Measurements from ENCODE around the gene FAM78A.
"Not testable (repeated sequence)": the region's sequence is repeated elsewhere in the genome, so short reads cannot be mapped to it uniquely, and the experiment has no call there.

The FAM78A gene

DNA sequence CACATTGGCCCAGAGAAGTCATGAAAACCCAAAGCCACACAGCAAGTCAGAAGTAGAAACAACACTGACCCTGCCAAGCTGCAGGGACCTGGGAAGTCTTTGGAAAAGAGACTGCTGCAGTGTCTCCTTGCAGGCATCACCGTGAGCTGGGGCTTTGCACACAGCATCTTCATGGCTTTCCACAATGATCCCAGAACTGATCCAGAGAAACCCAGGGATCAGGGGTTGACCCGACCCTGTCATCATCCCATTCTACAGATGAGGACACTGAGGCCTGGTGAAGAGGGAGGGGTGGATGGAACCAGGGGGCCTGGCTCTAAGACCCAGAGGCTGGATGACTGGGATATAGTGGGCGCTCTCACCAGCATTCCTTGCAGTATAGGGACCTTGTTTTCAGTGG, 4.3 kb upstream of the FAM78A start:
- DNase-seq = no peak

DNA sequence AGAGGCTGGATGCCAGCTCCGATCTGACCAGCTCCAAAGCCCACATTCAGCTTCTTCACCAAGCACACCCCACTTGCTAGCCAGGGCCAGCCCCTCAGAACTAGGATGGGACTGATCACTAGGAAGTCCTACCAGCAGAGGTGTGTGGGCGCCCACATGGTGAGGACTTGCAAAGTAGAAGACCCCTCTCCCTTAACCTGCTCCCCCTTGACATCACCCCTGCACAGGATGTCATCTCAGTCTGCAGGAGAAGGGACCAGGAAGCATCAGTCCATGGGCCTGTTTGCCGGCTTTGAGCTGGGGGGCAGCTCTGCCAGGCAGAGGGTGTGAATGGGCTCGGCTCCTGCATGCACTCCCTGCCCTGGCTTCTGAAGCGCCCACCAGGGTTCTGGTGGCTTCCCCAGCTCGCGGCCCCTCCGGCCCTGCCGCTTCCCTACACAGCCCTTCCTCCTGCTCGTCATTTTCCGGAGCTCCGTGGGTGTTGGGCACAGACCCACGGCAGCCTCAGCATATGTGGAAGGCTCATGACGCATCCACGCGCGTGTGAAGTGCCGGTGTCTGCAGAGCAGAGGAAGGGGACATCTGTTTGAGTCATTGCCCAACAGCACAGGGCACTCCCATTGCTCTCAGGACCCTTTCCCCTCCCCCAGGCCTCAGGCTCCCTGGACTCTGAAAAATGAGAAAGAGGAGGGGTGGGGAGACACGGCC, 3.7 kb upstream of the FAM78A start:
- no peak for DNase-seq

DNA sequence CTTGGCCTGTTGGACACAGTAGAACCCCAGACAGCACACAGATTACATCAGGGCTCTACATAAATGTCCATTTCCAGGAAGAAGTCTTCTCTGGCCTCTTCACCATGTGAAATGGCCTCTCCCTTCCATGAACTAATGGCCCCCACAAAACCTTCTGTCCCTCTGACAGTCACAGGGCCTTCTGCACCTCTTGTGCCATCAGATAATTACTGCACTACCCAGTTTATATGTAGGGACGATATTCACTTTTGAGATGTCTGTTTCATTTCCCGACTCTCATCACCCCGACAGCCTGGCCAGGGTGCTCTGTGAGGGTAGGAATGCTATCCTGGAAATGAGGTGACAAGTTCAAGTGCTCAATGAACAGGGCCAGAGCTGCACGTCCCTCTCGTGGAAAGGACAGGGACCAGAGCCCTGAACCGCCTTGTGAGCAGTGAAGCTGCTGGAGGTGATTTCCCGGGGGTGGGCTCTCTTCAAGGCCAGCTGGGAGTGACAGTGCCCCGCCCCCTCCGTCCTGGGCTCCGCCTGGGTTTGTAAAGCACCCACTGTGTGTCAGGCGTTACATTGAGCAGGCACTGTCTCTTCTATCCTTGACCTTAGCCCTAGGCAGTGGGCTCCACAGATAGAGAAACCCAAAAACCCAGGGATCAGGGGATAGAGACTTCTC, 3.0 kb upstream of the FAM78A start:
- no peak for DNase-seq

DNA sequence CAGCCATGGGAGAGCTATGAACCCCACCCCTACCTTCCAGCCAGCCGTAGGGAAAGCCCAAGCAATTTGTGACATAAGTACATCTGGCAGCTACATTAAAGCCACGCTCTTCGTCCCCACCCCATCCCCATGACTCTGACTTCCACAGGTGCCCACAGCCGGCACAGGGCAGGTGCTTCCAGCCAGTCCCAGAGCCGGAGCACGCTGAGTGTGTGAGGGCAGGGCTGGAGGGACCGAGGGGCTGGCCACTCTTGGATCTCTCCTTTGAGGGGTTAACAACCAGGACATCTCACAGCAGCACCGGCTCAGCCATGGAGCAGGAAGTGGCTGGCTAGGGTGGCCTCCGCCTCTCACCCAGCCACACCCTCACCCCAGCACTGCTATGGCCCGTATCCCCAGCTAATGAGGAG, 2.4 kb upstream of the FAM78A start:
- no peak for DNase-seq

DNA sequence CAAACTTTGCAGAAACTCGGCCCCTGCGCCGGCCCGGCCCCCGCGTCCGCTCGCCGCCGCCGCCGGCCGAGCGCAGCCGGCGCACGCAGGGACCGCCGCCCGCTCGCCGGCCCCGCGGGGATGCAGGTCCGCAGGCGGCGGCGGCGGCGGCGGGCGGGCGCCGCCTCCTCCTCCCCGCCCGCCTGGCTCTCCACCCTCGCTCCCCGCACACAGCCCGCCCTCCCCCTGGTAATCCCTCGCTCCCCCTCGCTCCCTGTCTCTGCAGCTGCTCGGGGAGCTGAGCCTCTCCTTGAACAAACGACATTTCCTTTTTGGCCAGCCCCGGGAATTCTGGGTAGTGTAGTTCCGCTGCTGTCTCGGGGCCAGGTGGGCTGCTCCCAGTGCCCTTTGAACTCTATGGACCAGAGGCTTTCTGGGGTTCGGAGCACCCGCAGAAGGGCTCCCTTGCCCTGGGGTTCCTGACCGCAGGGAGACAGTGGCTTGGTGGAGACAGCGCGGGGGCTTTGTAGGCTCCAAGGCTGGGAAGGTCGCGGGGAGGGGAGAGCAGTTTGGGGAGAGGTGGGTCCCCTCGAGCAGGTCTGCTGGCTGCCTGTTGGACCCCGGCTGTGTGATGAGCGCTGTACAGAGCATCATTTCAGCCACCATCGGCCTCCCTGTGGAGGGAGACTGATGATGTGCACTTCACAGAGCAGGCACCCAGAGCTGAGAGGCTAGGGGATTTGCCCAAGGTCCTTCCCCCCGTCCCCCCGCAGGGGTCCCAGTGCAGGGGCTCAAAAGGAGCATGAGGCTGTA, 1.8 kb upstream of the FAM78A start:
- peak; percentile 75 for DNase-seq

DNA sequence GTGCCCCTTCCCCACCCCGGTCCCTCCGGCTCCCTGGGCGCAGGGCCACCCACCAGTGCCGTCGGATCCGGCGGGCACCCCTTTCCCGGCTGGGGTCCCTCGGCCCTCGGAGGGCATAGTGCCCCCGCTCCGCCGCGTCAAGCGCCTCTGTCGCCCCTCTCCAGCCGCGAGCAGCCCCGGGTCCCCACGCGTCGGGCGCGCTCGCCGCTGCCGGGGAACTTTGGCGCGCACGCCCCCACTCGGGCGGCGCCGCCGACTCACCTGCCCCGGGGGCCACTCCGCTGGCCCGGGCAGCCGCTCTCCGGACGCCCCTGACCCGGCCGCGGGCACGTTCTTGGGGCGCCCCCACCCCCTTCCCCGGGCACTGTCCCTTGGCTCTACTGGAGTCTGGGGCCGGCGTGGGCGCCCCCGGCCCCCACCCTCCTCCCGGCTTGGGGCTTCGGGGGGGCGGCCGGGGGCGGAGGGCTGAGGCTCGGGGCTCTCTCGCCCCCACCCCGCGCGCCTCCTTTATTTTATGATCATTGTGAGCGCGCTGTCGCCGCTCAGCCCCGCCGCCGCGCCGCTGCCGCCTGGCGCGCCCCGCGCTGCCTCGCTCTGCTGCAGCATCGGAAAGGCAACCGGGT, 1.1 kb upstream of the FAM78A start:
- no peak for DNase-seq

DNA sequence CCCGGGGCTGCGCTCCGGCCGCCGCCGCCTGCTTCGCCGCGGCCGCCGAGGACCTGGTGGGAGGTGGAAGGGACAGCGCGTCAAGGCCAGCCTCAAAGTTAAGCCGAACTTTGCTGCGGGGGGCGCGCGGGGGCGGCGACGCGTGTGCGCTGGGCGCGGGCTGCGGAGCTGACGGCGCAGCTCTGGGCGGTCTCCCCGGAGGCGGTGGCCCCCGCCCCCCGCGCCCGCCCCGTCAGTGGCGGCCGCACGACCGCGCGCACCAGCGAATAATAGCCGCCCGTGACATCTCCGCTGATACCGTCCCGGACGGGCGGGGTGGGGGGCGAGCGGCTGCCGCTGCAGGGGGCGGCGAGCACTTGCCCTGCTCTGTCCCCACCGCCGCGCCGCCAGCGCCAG, 579 bp upstream of the FAM78A start:
- DNase-seq = peak; percentile 29

DNA sequence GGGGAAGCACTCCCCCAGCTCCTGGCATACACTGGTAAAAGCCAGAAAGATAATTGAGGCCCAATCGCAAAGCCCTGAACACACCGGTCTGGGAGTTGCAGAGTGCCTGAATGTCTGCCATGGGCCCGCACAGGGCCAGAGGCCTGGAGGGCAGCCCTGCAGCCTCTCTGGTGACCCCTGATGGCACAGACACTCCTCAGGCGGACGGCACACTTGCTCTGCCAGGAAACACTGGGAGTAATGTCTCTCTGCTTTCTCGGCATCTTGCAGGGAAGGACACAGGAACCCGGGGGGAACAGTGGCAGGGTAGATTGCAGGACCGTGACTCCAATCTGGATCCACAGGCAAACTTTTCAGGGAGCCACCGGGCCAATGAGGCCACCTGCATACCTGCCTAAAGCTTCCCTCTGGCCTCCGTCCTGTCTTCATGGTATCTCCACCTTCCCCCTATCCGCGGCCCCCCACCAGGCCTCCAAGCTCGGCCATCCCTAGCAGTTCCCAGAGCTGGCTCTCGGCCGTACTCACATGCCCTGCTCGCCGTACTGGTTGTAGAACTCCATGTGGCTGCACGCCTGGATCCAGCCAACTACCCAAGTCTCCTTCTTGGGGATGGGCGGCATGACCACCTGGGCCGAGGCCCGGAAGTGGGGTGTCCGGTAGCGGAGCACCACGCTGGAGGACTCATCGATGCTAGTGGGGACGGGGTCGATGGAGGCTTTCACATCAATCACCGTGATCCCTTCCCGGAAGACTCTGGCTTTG, 797 bp downstream of the FAM78A start:
- no peak for DNase-seq

DNA sequence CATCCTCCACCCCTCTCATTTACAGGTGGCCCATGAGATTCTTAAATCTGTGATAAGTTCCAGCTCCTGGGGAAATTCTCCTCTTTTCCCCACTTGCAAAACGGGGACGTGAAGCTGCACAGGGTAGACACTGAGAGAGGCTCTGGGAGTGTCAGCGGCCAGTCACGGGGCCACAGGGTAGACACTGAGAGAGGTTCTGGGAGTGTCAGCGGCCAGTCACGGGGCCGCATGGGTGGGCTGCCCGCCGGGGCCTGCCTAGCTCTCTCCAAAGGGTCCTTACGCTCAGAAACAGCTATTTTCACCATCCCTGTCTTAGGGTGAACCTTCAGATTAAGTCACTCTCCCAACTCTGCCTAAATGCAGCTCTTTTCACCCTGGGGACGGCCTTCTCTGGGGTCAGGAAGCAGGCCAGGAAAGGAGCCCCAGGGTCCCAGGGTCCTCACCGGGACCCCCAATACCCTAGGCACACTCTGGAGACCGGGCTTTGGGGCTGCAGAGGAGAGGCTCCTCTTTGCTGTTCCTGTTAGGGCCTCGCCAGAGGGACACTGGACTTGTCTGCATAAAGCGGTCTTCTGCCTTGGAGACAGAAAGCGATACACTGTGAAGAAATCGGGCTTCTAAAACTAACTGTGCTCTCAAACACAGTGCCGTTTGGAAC, 1.5 kb downstream of the FAM78A start:
- peak; percentile 6 for DNase-seq

DNA sequence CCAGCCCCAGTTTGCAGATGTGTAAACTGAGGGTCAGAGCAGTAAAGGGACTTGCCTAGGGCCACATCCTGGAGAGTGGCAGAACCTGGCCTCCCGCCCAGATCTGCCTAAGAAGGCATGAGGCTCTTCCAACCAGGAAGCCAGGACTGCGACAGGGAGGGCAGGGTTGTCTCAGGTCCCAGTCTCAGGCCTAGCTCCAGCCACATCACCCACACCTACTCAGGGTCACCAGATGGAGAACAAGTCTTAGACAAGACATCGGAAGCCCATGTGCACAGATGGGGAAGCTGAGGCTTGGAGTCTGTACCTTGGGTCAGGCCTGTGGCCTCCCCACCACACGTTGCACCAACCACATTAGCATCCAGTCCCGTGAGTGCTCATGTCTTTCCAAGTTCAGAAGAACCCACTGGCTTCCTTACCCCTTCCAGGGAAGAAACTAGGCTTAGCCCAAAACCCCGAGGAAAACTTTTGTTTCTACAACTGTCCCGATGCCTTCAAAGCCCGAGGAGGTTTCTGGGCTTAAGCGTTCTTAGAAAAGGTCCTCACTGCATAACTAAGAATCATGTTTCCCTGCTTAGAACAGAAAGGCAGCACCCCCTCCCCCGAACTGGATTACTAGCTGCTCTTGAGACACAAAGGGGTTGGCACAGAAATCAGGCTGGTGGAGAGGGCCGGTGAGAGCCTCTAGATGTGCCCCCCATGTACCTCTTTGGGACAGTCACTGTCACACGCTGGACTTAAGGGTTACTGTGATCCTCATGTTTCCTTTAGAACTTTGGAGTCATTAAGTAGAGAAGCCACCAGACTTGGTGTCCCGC, 2.2 kb downstream of the FAM78A start:
- DNase-seq = no peak

DNA sequence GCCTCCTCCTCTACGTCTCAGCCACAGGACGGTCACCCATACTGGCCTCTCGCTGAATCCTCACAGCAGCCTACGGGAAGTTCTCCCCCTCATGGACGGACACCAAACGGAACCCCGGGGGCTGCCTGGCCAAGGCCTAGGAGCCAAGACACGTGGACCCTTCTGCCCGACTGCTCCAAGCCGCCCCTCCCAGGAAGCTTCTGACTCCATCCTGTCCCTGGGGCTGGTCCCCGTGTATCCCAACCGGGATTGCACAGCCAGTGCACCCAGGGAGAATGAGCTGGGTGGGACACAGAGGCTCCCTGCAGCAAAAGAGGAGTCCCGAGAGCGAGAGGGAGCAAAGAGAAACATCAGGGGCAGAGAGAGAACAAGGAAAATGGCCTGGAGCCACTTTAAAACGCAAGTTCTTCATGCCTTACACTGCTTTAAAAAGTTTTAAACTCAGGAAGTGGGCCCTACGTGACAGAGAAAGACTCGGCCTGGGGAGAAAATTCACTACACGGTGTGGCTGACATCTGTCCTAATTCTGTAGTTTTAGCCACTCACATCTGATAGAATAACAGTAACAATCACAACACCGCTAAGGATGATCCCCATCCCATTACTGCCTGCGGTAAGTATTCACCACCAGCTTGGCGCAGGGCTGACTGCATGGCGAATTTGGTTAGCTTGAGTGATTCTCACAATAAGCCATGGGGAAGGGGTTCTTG, 3.0 kb downstream of the FAM78A start:
- DNase-seq = no peak

DNA sequence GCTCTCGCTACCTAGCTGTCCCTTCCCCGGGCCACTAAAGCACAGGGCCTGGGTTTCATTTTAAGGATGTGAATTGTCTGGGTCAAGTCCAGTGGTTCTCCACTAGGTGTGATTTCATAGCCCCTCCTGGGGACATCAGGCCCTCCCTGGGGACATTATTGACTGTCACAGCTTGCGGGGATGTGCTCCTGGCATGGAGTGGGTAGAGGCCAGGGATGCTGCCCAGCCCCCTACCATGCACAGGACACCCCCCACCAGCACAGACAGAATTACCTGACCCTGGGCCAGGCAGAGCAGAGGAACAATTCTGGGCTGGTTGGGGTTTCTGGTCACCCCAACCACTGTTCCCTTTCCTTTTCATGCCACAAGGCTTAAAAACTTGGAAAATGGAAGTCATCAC, 4.1 kb downstream of the FAM78A start:
- no peak for DNase-seq

DNA sequence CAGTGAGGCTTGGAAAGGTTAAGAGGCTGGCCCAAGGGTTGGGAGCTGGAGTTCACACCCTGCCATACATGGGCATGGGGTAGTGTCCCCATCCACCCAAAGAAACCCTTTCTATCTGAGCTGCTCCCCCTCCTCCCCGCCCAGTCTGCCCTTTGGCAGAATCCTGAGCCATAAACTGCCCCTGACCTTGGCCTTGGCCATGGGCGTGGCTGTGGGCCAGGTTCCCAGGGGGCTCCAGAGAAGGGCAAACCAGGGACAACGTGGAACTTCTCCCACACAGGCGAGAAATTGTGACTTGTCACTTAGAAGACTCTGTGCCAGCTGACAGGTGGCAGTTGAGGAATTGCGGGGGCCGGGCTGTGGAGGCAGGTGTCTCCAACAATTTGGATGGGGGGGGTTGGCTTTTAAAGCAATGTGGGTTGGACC, 4.8 kb downstream of the FAM78A start:
- peak; percentile 20 for DNase-seq

DNA sequence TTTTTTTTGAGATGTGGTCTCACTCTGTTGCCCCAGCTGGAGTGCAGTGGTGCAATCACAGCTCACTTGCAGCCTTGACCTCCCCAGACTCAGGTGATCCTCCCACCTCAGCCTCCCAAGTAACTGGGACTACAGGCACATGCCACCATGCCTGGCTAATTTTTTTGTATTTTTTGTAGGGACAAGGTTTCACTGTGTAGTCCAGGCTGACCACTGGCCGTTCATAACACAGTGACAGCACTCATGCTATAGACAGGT, 5.4 kb downstream of the FAM78A start:
- DNase-seq = not testable (repeated sequence)

DNA sequence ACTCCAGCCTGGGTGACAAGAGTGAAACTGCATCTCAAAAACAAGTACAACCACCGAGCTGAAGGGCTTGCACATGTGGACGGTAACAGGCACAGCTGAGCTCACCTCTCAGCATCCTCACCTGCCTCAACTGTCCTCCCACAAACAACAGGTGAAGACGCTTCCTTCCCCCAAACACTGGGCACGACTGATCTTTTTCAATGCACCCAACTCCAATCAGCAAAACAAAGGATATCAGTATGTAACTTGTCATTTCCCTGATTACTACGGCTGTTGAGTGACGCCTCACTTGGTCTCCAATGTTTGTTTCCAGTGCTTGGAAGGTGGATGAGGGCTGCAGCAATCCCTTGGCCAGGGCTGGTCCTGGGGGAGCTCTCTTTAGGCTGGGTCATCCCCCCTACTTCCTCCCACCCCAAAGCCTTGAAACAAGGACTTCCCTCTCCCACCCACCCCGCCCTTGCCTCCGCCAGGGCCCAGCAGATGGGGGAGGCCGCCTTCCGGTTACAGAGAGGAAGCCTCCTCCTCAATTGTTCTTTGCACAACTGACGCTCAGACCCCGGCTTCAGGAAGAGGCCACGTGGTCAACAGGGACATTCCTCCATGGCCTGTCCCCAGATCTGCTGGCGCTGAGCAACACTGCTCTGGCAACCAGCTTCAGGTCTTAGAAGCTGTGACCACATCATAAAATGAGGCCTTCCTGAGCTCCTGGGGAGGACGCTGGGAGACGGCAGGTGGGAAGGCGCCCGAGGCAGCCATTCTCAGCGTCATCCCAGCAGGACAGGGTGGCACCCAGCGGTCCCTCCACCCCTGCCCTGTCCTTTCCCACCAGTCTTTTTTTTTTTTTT, 5.9 kb downstream of the FAM78A start:
- peak; percentile 43 for DNase-seq

DNA sequence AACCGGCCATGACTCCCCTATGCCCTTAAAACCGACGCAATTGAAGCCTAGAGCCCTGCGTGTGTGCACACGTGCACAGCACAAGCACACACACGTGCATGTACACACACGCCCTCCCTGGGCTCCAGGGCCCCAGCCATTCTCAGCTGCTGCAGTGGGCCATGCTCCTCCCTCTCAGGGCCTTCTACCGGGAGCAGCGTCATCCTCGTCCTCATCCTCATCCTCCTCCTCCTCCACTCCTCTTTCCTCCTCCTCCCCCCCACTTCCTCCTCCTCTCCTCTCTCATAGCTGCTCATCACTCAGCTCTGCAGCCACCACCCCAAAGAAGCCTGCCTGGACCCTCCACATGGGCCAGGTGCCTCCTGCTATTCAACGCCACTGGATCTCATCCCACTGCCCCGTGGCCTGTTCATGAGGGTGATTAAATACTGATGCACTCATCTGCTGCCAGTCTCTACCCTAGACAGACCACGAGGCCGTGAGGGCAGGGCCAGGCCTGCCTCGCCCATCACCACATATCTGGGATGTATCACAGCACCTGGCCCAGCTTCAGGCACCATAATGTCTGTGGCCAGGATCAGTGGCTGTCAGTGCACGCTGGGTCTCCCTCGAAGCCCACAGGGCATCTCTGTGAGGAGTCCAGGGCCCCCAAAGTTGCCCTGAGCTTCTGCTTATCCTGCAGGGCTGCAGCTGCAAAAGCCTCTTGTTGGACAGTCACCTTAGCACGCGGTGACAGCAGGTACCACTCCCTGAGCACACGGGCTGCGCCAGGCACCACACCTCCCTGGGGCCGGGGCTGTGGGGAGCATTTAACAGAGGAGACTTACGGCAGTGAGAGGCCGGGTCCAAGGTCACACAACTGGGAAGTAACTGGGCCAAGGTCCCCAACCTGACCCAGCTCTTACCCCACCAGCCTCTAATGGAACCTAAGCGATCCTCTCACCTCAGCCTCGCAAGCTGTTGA, 9.8 kb downstream of the FAM78A start:
- peak; percentile 35 for DNase-seq

DNA sequence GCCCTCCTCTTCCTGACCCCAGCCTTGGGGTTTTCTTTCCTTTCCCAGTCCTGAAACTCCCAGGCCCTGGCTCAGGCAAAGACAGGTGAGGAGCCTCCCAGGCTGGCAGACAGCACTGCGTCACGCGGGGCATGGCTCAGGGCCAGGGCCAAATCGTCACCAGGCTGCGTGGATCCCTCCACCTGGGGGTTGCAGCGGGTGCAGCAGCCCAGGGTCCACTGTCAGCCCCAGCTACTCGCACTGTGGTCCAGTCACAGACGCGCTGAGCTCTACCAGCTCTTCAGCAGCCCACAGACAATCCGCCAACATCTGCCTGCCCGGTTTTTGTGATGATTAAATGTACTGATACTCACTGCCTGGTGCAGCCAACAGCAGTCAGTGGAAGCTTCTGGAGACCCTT, 12.1 kb downstream of the FAM78A start:
- DNase-seq = peak; percentile 28

DNA sequence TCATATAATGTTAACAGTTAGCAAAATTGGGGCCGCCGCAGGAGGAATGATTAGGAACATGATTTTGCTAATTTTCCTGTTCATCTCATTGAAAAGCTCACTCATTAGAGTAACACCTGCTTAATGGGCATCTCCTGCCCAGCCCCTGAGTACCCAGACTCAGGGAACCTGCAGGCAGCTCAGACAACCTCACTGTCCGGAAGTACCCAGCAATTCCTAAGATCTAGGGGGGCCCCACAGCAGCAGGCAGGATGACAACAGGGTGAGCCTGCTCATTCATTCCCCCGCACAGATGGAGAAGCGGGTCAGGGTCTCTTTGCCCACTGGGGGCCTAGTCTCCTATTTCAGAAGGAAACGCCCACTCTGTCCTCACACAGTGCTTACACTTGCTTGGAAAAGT, 12.6 kb downstream of the FAM78A start:
- DNase-seq = no peak

DNA sequence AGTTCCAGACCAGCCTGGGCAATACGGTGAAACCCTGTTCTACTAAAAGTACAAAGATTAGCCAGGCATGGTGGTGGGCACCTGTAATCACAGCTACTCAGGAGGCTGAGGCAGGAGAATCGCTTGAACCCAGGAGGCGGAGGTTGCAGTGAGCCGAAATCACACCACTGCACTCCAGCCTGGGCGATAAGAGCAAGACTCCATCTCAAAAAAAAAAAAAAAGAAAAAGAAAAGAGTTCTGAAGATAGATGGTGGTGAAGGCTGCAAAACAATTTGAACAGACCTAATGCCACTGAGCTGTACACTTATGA, 13.3 kb downstream of the FAM78A start:
- DNase-seq = not testable (repeated sequence)
